Hematopoietic multipotent progenitor cell treated with erythropoietin and hydrocortisone succinate and interleukin-3 and kit ligand, for 17 days (in vitro differentiated cells): Measurements from ENCODE around the gene RFX8.
"Not testable (repeated sequence)": the region's sequence is repeated elsewhere in the genome, so short reads cannot be mapped to it uniquely, and the experiment has no call there.

Experiments used
- DNase-seq: peaks from one replicate; pipeline ENCODE4 v3.0.0-alpha.2; 2015; ENCODE audit warnings: low spot score

RFX8 gene

DNA sequence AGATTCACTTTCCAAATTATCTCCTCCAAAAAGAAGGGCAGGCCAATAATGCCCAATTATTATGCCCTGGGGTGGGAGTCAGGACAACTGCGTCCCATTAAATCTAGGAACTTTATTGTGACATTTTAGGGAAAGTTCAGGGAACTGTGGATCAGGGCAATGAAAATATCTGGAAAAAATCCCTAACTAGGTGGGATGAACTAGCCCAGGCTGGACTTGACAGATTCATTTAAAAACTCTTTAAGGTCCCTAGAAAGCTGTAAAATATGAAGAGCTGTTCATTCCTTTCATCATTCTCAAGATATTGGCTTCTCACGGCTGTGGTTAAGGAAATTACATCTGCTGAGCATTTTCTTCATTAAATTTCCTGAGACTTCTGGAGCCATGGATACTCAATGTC, 95.8 kb downstream of the RFX8 start:
- no peak for DNase-seq

DNA sequence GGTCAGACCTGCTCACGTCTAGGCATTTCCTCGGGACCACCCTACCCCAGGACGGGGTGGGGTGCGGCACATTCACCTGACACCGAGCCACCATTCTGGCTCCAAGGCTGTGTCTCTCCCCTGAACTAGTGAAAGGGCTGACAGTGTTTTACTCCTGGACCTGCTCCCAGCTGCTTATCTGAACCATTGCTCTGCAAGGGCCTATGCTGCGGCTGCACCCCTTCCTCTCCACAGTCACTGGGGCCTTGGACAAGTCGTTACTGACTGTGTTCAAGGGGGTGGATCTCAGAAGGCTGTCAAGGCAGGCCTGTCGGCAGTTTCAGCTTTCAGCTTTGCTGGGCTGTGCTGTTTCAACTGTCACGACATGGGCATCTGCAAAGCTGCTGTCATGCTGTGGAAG, 99.3 kb downstream of the RFX8 start:
- no peak for DNase-seq

DNA sequence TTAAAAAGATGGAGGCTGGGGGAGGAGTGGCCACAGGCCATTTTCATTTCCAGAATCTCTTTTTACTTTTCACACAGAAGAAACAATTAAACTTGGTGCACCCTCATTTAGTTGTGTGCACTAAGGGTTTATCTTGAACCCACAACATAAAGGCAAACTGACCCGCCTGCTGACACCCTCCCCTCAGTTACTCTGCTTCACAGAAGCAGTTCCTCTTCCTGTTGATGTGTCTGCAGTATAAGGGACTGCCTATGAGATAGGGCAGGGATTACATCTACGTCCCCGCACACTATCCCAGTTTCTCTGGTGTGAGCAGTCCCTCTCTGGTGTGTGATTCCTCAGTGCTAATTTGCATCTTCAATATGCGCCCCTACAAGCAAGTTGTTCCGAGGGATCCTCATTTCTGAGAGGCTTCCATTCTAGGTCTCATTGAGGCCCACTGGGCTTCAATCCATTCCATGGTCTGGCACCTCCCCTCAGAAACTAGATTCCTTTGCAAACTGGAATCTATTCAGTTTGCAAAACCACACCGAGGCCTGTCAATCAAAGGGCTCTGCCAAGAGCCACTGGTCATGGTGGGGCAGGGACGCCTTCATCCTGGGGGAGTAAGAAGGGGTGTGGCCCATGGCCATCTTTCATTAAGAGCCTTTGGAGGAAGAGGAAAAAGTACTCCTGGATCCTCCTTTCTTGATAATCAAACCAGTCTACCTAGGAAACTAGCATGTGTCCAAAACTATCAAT, 99.9 kb downstream of the RFX8 start:
- no peak for DNase-seq

DNA sequence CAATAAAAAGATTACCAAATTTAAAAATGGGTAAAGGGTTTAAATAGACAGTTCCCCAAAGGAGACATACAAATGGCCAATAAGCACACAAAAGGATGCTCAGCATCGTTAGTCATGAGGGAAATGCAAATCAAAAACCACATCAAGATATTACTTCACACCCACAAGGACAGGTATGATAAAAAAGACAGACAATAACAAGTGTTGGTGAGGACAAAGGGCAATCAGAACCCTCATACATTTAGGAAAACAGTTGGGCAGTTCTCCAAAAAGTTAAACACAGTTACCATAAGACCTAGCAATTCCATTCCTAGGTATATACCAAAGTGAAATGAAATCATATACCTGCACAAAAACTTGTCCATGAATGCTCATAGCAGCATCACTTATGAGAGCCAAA, 102.1 kb downstream of the RFX8 start:
- DNase-seq, result no peak

DNA sequence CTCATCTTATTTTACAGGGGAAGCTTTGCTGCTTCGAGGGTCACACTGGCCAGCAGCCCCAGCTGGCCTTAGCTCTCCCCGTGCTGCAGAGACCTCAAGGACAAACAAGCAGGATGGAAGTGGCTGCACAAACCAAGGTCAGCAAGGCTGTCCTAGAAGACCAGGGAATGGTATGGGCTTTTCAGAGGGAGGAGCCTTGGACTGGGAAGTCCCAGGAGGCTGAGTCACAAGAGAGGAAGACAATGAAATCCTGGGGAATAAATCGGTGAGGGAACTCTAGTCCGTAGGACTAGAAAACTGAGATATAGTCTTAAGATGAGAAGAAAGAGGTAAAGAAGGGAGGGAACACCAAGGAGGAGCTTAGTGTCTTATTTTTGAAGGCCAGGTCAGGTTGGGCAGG, 103.3 kb downstream of the RFX8 start:
- no peak for DNase-seq

DNA sequence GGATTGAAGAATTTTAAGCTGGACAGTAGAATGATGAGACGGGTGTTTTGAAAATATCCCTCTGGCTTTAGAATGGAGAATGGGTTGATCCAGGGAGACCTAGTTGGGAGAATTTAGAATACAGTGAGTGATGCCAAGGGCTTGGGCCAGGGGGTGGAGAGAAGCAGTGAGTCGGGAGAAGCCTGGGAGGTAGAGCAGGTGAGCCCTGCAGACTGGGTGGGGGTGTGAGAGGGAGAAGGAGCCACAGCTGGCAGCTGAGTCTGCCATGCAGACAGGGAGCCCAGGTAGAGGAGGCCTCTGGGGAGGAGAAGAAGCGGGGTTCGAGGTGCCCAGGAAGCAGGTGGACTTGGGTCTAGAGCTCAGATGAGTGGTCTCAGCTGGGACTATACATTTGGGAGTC, 105.8 kb downstream of the RFX8 start:
- DNase-seq, result no peak

DNA sequence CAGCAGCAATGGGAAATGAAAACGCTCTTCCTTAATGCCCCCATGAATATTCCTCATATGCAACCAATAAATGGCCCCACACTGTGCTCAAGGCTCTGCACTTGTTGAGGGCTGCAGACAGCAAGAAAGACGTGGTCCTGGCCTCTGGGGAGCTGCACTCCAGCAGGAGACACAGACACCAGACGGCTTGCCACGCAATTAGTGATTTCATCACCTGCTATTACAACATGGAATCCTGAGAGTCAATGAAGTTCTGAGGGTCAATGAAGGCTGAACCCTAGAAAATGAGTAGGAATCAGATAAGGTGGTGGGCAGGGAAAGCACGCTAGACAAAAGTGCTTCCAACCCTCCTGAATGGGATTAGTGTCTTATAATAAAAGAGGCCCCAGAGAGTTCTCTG, 106.5 kb downstream of the RFX8 start:
- no peak for DNase-seq

DNA sequence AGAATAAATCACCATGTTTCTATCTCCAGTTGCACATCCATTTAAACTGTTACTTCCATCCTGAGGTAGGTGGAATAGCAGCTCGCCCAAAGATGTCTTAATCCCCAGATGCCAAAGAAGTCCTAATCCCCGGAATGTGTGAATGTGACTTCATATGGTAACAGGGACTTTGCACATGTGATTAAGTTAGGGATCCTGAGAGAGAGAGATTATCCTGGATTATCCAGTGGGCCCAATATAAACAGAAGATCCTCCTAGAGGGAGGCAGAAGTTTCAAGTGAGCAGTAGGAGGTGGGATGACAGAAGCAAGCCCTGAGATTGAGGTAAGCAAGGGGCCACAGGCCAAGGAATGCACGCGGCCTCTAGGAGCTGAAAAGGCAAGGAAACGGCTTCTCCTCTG, 107.4 kb downstream of the RFX8 start:
- no peak for DNase-seq

DNA sequence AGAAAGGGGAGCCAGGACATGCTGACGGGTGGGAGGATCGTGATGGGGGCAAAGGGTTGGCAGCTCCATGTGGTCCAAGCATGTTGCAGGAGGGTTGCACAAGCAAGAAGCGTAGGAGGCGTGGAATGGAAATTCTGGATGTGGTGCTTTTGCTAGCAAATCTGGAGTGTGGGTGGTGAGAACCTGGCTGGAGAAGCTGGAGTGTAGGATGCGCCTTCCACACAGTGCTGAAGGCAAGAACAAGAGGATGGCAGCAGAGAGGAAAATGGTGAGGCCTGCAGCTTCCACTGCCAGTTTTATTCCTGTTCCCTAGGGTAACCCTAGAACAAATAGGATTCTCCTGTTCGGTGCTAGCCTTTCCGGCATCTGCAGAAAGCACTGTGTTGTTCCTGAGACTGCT, 110.0 kb downstream of the RFX8 start:
- DNase-seq, result no peak

DNA sequence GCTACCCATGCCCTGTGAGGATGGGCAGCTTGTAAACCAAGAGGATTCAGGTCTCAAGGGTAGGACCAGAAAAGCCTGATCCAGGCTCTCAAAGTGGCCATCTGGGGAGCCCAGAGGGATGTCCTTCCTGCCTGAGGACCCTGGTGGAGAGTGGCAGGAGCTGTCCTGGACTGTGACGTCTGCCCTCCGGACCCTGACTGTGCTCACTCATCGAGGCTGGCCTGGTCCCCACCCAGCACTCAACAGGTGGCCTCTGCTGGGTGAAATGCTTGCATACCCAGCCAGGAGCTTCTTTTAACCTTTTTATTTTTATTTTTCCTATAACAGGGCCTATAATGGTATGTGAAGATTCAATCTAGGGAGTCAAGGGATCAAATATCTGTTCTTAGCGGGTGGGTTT, 112.1 kb downstream of the RFX8 start:
- DNase-seq, result no peak

DNA sequence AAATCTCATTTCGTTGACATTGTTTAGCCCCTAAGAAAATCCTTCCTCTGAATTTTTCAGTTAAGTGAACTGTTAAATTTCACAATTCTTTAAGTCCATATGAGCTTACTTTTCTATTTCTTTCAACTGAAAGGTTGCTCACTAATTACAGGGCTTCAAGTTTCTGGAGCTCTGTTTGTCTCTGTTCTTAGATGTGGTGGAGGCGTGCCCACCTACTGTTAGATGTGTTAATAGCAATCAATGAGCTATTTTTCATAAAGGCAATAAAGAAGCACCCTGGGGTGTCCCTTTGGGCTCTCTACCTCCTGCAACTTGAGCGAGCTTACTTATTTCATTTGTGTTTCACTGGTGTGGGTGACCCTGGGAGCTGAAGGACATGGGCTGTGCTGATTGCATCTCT, 112.6 kb downstream of the RFX8 start:
- DNase-seq, result no peak

DNA sequence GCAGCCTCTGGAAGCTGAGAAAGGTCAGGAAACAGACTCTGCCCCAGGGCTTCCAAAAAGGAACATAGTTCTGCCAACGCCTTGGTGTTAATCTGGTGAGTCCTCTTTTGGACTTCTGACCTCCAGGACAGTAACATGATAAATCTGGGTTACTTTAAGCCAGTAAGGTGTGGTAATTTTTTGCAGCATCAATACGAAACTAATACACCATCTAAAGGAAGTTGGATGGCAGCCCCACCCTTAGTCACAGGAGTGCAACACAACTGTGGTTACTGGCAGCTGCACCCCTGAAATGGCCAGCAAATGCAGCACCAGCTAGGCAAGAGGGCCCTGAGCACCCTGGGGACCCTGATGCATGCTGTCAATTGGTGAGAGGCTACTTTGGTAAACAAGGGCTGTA, 113.4 kb downstream of the RFX8 start:
- no peak for DNase-seq

DNA sequence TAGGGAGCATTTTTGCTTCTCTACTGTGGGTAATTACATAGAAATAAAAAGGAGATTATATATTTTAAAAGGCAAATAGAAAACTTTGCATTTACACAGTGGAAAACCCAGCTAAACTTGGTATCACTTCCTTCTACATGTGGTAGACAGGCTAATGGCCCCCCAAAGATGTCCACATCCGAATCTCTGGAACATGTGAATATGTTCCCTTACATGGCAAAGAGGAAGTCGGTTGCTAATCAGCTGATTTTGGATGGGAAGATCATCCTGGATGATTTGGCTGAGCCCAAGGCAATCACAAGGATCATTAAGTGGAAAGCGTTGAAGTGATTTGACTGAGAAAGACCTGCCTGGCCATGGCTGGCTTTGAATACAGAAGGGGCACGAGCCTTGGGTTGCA, 113.8 kb downstream of the RFX8 start:
- DNase-seq, result no peak

DNA sequence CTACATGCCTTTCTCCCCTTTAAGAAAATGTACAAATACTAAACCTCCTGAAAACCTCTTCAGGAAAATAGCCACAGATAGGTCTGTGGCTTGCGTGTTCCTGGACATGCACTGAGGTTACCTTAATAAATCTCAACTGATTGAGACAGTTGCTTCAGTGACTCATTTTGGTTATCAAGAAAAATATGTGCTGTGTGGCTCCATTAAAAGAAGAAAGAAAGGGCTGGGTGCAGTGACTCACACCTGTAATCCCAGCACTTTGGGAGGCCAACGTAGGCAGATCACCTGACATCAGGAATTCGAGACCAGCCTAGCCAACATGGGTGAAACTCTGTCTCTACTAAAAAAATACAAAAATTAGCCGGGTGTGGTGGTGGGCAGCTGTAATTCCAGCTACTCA, 114.7 kb downstream of the RFX8 start:
- no peak for DNase-seq

DNA sequence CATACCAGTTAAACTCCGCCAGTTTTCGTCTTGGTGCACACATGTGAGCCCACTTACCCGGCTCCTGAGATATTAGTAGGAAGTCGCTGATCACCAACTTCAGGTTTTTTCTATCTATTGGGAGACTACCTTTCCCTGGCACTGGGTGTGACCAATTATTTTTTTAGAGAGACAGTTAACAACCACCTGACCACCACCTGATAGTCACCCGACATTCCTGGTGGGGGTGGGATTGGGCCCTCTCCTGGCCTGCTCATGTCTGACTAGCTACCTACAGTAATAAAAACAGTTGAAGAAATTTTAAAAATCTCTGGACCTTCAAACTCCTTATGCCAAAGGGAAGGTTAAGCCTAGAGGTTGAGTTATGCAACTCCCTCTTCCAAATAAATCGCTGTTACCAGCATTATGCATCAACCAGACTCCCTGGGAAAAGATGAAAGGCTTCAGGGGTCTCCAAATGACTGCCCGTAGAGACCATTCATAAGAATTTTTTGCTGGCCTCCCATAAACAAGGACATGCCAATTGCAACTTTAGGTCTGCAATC, 115.4 kb downstream of the RFX8 start:
- no peak for DNase-seq

DNA sequence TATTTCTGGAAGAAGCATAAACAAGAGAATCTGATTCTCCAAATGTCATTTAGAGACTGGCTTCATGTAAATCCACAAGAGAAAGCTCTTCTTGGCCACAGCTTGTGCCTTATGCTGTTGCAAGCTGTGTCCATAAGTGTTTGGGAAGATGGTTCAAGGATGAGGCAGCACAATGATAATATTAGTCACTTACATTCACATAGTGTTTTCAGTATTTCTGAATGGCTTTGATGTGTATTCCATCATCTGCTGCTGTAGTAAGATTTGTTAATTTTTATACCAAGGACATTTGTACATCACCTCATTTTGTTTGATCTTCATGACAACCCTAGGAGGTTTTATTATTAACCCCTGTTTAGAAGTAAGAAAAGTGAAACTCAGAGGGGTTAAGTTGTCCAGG, 117.5 kb downstream of the RFX8 start:
- no peak for DNase-seq

DNA sequence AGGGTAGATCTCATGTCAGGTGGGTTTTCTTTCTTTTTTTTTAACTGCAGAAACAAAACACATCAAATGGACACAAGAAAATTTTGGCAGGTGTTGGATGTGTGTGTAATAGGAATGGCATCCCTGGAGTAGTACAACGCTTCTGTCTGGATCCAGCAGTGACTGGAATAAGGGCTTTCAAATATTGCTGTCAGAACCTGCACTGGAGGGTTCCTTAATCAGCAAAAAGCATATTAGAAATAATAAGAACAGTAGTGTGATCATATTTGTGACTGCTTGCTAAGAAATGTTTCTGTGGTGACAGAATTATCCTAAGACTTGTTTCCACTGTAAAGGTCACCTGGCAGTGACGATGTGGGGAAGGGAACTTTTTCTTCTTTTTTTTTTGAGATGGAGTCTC, 118.4 kb downstream of the RFX8 start:
- DNase-seq, result no peak

DNA sequence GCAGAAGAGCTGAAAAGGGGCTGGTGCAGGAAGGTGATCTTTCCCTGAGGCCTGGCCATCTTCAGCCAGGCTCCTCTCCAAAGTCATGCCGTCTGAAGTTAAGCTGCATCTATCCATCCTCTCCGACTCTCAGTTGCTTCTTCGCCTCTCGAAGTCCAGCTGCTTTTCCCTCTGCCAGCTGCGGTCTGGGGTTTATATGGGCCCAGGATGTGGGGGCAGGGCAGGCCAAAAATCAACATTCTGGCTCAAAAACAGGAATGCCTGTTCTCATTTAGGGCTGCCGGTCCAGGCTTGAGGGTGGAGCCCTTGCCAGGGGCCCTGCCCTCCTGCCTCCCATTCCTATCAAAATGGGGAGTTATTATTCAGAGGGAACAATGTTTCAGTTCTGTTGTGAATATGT, 118.9 kb downstream of the RFX8 start:
- no peak for DNase-seq

DNA sequence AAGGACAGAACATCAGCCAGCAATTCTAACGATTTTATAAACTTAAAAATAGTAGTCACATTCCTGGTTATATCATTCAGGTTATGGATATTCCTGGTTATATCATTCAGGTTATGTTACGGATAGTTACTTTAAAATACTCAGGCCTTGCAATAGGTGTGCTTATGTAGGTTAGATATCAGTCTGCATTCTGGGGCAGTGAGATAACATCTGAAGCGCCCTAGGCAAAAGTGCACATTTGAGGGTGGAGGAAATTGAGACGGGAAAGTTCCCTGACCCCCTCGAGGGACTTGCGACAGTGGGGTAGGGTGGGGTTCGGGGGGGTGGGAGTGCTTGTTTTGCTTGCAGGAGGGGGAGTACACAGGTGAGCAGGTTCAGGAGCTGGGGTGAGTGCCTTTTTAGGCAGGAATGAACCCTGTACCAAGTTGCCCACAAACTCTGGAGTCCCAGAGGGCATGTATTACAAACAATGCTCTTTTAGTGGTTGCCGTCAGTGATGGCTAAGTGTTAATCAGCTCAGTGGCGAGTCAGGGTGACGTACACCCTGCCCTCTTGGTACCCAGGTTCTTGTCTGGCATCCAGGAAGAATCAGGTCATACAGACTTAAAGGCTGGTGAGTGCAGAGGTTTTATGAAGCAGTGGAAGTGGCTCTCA, 119.4 kb downstream of the RFX8 start:
- no peak for DNase-seq

DNA sequence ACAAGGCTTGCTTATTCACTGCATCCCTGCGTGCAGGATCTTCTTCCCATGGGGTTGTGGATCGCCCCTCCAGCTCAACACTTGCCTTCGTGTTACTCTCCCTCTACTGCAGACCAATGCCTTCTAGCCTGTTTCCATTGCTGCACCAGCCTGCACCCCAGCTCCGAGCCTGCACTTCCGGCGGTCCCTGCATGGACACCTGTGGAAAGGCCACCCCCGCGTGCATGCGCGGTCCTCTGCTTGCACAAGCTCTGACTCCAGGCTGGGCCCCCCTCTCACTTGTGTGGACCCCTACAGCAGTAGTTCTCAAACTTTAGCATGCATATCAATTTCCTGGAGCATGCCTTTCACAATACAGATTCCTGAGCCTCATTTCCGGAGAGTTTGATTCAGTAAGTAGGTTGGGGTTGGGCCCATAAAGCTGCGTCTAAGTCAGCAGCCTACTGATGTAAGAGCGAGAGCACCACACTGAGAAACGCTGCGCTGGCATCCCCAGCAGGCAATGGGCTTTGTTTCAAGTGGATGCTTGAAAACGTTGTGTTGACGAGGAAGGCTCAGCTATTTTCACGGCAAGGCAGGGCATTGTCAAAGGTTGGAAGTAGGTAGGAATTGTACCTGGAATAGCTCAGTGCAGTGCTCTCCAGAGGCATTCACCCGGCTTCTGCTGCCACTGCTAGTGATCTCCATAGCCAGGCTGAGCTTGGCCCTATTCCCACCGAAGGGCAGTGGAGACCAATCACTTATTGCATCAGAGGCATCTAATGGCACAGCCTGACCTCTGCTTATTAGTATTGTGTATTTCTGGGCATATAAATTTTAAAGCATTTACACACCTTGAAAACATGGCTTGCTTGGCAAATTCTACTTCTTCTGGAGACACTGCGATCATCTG, 120.2 kb downstream of the RFX8 start:
- no peak for DNase-seq

DNA sequence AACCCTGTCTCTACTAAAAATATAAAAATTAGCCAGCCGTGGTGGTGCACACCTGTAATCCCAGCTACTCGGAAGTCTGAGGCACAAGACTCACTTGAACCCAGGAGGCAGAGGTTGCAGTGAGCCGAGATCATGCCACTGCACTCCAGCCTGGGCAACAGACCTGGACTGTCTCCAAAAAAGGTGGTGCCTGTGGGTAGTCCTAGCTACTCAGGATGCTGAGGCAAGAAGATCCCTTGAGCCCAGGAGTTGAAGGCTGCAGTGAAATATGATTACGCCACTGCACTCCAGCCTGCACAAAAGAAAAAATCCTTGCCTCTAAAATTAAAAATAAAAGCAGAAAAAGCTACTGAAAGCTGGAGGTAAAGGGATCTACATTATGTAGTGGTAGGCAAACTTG, 122.3 kb downstream of the RFX8 start:
- DNase-seq, result not testable (repeated sequence)

DNA sequence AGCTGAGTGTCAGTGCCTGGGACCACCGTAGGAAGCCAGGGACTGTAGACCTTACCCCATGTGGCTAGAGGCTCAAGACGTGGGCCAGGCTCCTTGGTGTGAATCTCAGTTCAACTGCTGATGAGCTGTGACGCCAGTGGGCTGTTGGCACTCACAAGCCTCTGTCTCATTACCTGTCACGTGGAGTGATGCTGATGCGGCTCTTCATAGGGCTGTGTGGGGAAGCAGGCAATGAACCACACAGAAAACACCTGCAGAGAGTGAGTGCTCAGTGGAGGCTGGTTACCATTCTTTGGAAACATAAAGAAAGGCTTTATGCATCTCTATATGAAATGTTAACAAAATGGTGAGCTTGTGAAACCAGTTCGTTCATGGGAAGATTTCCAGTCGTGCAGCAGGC, 123.7 kb downstream of the RFX8 start:
- no peak for DNase-seq
